GM19043 (cell line): ENCODE measurements around the gene USP35.

ENCODE experiments used
- ATAC-seq: cut with Tn5 transposase; IDR thresholded peaks from one replicate; pipeline ENCODE4 v1.9.1; 2021; ENCODE audit warnings: low read depth; ENCODE audit not compliant: unreplicated experiment

Gene USP35

GRCh38 chr11:78195917-78196560 is 7.3 kb downstream of the USP35 start:
- ATAC-seq, result no peak

GRCh38 chr11:78196661-78197091 is 8.0 kb downstream of the USP35 start:
- no peak for ATAC-seq

GRCh38 chr11:78197816-78198215 is 9.1 kb downstream of the USP35 start:
- no peak for ATAC-seq

GRCh38 chr11:78199015-78199652 is 10.4 kb downstream of the USP35 start:
- ATAC-seq, result no peak

GRCh38 chr11:78199653-78200015 is 10.9 kb downstream of the USP35 start:
- no peak for ATAC-seq

- ATAC-seq, result no peak
These were observed 11.3 kb downstream of the USP35 start for GRCh38 chr11:78200061-78200460.

GRCh38 chr11:78200553-78200952 is 11.8 kb downstream of the USP35 start:
- ATAC-seq, result no peak

- no peak for ATAC-seq
These were observed 12.5 kb downstream of the USP35 start for GRCh38 chr11:78201096-78201818.

- peak; percentile 59 for ATAC-seq
These were observed 14.0 kb downstream of the USP35 start for GRCh38 chr11:78202733-78203167.

- no peak for ATAC-seq
These were observed 14.5 kb downstream of the USP35 start for GRCh38 chr11:78203184-78203583.

- ATAC-seq, result no peak
These were observed 16.5 kb downstream of the USP35 start for GRCh38 chr11:78205256-78205655.

- ATAC-seq, result no peak
These were observed 17.0 kb downstream of the USP35 start for GRCh38 chr11:78205691-78206090.

- ATAC-seq, result no peak
These were observed 19.0 kb downstream of the USP35 start for GRCh38 chr11:78207532-78208256.

- no peak for ATAC-seq
These were observed 19.8 kb downstream of the USP35 start for GRCh38 chr11:78208257-78209165.

GRCh38 chr11:78209478-78209877 is 20.8 kb downstream of the USP35 start:
- ATAC-seq, result no peak

GRCh38 chr11:78210000-78210608 is 21.4 kb downstream of the USP35 start:
- ATAC-seq, result no peak

GRCh38 chr11:78211565-78211964 is 22.8 kb downstream of the USP35 start:
- ATAC-seq, result no peak

GRCh38 chr11:78212586-78213371 is 24.1 kb downstream of the USP35 start:
- ATAC-seq, result no peak
